ENCODE results near the gene UGT2A3.

DNA sequence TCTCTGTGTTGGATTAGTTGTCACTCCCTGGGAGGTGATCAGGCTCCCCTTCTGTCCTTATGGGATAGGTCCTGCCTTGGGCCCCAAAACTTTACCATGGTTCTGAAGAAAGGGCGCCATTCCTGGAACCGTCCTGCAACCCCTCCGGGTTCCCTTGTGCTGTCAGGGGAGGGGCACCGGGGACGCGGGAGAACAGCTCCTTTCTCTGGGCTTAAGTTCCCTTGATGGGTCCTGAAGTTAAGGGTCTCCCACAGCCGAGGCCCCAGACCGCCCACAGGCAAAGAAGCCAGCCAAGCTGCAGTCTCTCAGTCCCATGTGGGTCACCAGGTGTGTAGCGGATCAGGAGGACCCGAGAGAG, 44.8 kb downstream of the UGT2A3 start:
- TF ChIP-seq POLR2AphosphoS5 (IDR thresholded peaks at IDR 0.05) (no peak), POLR2A (IDR thresholded peaks at IDR 0.05) (no peak)
- TF ChIP-seq, protein P1, sequence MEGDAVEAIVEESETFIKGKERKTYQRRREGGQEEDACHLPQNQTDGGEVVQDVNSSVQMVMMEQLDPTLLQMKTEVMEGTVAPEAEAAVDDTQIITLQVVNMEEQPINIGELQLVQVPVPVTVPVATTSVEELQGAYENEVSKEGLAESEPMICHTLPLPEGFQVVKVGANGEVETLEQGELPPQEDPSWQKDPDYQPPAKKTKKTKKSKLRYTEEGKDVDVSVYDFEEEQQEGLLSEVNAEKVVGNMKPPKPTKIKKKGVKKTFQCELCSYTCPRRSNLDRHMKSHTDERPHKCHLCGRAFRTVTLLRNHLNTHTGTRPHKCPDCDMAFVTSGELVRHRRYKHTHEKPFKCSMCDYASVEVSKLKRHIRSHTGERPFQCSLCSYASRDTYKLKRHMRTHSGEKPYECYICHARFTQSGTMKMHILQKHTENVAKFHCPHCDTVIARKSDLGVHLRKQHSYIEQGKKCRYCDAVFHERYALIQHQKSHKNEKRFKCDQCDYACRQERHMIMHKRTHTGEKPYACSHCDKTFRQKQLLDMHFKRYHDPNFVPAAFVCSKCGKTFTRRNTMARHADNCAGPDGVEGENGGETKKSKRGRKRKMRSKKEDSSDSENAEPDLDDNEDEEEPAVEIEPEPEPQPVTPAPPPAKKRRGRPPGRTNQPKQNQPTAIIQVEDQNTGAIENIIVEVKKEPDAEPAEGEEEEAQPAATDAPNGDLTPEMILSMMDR (IDR thresholded peaks at IDR 0.05) = no peak
